NT2/D1 (cell line): ENCODE results near the gene GLO1.

Source experiments
- SUZ12 ChIP-seq: IDR thresholded peaks from 2 replicates; pipeline ENCODE4 v1.6.1; 2011; ENCODE audit not compliant: insufficient read length, insufficient read depth; ENCODE audit errors: extremely low read depth
- YY1 ChIP-seq: IDR thresholded peaks from 2 replicates; pipeline ENCODE4 v1.6.1; 2011; ENCODE audit not compliant: insufficient read length, insufficient read depth
- ZNF274 ChIP-seq: IDR thresholded peaks from 2 replicates; pipeline ENCODE4 v1.6.1; 2011; ENCODE audit warnings: mild to moderate bottlenecking, low read depth, low read length

- no peak for TF ChIP-seq YY1
- TF ChIP-seq ZNF274, result no peak
- TF ChIP-seq SUZ12, result no peak
Measured at GRCh38 chr6:38723783-38724182, 20.8 kb upstream of the GLO1 start.
